ENCODE measurements around the gene TMTC2.

Gene TMTC2

GRCh38 chr12:83149987-83150386 is 463.3 kb downstream of the TMTC2 start:
- DNase-seq: no peak

GRCh38 chr12:83150465-83151189 is 463.9 kb downstream of the TMTC2 start:
- DNase-seq: no peak

GRCh38 chr12:83153177-83153576 is 466.5 kb downstream of the TMTC2 start:
- no peak for DNase-seq

GRCh38 chr12:83156815-83157214 is 470.1 kb downstream of the TMTC2 start:
- peak; percentile 39 for DNase-seq

- DNase-seq: no peak
These were observed 470.9 kb downstream of the TMTC2 start for GRCh38 chr12:83157604-83158003.

GRCh38 chr12:83158613-83159207 is 472.0 kb downstream of the TMTC2 start:
- no peak for DNase-seq

GRCh38 chr12:83161456-83161855 is 474.8 kb downstream of the TMTC2 start:
- no peak for DNase-seq

- DNase-seq: peak; percentile 21
These were observed 482.0 kb downstream of the TMTC2 start for GRCh38 chr12:83168751-83169150.

GRCh38 chr12:83172441-83172840 is 485.7 kb downstream of the TMTC2 start:
- DNase-seq: no peak

GRCh38 chr12:83172866-83173649 is 486.4 kb downstream of the TMTC2 start:
- DNase-seq: no peak

GRCh38 chr12:83179999-83180398 is 493.3 kb downstream of the TMTC2 start:
- DNase-seq: peak; percentile 53

- DNase-seq: no peak
These were observed 494.4 kb downstream of the TMTC2 start for GRCh38 chr12:83181074-83181473.

GRCh38 chr12:83183132-83183531 is 496.4 kb downstream of the TMTC2 start:
- DNase-seq: no peak
